Stimulated activated CD8-positive, alpha-beta memory T cell treated with anti-CD3 and anti-CD28 coated beads, Interleukin-15, amount 100 ng/mL, for 48 hours (primary cell): Measurements from ENCODE around the gene MEA1.
"Not testable (repeated sequence)": the region's sequence is repeated elsewhere in the genome, so short reads cannot be mapped to it uniquely, and the experiment has no call there.

ENCODE experiments used
- DNase-seq, 2 donors: peaks; one replicate each; pipeline ENCODE4 v3.0.0-alpha.2; 2020; ENCODE audit warnings: low read depth in 2 of 2

Gene MEA1

DNA sequence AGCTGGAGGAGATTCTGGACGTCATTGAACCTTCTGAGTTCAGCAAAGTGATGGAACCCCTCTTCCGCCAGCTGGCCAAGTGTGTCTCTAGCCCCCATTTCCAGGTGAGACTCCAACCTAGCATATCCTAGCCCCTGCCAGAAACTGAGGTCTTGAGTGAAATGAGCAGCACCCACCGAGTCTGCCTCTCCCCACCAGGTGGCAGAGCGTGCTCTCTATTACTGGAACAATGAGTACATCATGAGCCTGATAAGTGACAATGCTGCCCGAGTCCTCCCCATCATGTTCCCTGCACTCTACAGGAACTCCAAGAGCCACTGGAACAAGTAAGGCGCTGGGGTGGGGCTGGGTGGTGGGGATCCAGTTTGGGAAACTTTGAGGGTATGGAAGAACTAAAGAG is 4.6 kb downstream of the MEA1 start:
- DNase-seq, result no peak

DNA sequence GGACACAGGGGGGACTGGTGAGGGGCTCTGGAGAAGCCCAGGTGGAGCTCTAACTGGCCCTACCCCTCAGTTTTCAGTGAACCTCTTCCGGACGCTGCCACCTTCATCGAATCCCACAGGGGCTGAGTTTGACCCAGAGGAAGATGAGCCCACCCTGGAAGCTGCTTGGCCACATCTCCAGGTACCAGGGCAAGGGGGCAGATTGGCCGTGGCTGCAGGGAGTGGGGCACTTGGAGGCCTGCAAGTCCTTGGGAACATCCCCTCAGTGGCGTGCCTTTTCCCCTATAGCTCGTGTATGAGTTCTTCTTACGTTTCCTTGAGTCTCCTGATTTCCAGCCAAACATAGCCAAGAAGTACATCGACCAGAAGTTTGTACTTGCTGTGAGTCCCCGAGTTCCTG is 6.6 kb downstream of the MEA1 start:
- DNase-seq, result no peak

DNA sequence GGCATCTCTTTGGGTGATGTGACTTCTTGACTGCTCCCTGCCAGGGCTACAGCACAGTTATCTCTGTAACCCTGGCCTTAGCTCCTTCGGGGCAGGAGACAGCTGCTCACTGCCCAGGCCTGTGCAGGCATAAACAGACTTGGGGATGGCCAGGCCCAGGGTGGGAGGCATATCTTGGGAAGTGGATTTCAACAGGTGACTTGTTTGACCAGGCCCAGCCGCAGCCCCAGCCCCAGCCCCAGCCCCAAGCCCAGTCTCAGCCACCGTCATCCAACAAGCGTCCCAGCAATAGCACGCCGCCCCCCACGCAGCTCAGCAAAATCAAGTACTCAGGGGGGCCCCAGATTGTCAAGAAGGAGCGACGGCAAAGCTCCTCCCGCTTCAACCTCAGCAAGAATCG is 7.5 kb downstream of the MEA1 start:
- DNase-seq, result no peak

DNA sequence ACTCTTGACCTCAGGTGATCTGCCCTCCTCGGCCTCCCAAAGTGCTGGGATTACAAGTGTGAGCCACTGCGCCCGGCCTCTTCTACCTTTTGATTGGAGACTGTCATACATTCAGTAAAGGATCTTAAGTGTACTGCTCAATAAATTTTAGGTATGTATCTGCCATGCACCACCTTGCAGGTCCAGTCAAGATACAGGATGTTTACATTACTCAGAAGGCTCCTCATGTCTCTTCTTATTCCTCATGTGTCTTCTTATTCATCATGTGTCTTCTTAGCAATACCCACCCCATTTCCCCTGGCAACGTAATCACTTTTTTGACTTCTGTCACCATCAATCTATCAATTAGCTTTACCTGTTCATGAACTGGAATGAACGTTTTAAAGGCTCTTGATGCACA is 7.9 kb downstream of the MEA1 start:
- DNase-seq, result no peak

DNA sequence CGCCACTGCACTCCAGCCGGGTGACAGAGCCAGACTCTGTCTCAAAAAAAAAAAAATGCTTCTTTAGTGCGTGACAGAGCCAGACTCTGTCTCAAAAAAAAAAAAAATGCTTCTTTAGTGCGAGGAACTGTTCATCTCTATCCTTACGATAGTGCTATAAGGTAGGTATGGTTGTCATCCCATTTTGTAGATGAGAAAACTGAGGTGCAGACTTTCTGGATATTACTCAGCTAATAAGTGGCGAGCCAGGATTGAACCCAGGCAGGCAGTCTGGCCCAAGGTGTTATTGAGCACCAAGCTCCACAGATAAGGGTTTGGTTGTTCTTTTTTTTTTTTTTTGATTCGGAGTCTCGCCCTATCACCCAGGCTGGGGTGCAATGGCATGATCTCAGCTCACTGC is 11.9 kb downstream of the MEA1 start:
- DNase-seq, result no peak

DNA sequence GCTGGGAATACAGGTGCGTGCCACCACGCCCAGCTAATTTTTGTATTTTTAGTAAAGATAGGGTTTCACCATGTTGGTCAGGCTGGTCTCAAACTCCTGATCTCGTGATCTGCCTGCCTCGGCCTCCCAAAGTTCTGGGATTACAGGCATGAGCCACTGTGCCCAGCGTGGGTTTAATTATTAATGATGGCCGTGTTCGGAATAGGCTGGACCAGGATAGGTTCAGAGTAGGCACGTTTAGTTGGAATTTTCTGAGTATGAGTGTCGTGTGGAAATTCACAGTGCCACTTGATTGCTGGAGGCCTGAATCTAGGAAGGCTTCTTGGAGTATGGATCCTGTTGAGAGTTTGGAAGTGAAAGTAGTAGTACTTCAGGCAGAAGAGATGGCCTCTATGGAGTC is 15.5 kb downstream of the MEA1 start:
- DNase-seq, result not testable (repeated sequence)

DNA sequence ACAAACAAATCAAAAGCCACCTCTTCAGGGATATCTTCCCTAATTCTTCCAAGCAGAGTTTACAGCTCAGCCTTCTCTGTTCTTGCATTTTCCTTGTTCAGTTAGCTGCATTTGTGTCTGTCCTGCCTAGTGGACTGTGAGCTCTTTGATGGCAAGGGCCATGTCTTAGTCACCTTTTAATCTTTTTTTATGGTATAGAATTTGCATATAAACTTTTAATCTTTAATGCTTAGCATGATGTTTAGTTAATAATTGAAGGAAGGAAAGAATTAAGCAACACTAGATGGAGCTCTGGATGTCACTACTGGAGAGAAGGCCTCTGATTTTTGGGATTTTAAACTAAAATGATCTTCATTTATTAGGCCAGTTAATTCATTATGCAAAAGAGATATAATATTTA is 17.2 kb downstream of the MEA1 start:
- DNase-seq, result no peak

DNA sequence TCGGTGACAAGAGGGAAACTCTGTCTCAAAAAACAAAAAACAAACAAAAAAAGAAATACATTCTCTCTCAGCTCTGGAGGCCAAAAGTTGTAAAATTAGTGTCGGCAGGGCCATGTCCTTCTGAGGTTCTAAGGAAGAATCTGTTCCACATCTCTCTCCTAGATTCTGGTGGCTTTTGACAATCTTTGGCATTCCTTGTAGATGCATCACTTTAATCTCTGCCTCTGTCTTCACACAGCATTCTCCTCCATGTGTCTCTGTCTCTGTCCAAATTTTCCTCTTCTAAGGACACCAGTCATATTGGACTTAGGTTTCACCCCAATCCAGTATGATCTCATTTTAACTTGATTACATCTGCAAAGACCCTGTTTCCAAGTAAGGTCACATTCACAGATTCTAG is 20.3 kb downstream of the MEA1 start:
- DNase-seq, result no peak

DNA sequence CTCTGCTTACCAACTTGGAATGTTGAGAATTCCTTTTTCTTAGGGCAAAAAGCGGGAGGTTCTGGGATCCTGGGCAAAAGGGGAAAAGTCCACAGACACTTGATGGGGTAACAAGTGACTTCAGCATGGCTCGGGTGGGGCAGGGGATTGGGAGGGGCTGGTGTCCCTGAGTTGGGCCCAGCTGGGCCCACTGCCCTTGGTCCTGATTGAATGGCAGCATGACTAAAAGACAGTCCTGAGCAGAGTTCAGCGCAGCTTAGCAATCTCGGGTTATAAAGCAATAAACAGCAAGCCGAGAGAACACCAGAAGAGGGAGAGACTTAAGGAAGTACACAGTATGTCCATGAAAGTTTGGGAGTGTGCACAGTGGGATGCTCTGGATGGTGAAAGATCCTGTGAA is 23.8 kb downstream of the MEA1 start:
- DNase-seq, result no peak

DNA sequence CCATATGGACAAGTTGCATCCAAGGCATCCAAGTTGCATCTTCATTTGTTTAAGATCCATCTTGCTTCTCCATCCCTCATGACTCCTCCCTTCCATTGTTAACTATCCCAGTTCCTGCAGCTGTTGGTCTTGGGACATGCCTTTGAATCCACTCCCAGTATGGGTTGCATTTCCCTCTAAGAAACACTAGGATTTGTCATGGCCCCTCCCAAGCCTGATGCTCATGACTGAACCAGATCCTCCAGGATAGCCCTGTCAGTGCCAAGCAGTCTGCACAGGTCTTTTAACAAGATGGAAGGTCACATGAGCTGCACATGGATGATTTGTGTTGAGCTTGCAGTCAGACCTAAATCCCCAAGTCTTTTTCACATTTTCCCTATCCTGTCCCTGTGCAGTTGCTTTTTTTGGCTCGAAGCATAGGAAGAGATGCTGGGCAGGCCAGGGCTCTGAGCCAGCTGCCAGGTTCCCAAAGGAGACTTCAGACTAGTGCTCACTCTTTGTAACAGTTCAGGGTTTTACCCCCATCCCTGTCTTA is 25.2 kb downstream of the MEA1 start:
- DNase-seq, result no peak

DNA sequence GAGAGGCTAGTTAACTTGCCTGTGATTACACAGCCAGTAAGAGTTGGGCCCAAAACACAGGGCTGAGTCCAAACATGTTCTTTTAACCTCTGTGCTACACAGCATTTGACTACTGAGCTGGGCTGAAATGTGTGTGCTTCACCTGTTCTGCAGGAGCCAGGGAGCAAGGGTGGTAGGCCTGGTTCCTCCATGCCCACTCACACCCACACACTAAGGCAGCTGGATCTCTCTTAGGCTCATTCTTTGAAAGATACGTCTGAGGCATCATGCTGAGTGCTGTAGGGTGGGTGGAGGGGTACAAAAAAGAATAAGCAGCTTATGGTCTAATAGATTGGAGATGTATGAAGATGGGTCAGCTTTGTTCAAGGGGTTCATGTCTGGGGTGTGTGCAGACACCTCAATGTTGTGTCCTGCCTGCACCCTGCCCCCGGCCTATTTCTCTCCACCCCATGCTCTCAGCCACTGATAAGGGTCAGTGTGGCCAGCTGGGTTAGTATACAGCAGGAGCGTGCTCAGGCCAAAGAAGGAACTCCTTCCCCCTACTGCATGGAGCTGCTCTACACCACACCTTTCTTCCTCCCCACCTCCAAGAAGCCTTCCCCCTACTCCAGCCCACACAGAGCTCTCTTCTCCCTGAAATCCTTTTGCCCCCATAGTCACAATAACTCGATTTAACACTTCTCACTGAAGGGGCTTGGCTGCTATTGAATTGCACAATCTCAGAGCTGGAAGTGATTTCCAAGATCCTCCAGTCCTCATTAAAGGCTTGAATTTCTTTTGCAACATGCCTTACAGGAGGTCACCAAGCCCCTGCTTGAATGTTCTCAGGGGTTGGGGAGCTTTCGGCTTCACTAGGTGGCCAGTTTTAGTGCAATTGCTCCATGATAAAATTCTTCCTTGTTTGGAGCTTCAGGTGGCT is 26.0 kb downstream of the MEA1 start:
- no peak for DNase-seq

DNA sequence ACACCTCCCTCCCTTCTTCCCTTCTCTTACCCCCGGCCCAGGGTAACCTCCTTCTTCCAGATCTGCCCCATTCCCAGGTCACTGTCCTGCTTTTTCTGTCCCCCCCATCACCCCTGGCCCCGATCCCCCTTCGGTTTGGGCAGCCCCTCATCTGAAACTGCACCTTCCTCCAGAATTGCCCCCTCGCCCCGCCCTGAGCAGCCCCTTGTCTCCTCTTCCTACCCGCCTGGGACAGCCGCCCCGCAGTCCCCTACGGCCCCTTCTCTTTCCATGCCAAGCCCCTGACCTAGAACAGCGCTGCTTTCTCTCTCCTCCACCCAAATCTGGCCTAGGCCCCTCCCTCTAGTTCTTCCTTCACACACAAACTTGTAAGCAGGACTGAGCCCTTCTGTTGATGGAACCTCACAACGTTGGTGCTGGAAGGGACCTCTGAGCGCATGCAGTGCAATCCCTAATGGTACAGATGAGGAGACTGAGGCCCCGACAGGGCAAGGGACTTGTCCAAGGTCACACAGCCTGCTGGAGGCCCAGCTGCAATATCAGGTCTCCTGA is 28.7 kb downstream of the MEA1 start:
- no peak for DNase-seq

DNA sequence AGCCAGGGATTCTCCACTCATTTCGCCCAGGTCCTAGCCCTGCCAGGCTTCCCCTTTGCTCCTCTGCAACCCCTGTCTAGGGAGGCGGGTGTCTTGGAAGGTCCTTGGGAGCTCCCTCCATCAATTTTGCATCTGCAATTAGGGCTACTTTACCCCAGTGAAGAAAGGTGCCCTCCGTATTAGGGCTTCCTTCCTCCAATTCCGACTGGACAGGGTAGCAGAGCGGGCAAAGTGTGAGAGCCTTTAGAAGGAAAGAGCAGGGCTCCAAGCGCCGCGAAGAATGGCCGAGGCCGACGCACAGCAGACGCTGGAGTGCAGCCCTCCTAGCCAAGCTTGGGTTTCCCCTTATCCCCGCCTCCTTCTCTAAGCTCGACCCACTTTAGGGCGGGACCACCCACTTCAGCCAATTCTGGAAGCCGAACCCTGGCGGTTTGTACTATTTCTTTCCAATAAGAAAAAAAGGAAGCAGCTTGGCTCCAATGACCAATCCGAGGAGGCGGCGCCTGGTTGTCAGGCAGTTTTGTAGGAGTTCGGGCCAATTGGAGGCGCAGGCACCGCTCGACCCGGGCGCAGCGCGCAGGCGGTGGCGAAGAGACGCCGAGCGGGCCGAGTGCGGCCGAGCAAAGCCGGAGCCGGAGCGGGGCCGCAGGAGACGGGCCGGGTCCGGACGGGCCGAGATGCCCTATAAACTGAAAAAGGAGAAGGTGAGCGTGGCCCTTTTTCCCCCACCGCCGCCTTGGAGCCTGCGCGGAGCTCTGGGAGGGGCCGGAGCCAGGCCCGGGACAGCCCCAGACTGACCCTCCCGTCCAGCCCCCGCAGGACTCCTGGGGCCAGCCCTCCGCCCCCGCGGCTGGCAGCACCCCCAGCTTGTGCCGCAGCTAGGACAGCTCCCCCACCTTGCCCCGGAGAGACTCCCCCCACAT is 29.5 kb downstream of the MEA1 start, which contains the start of gene PPP2R5D:
Gene PPP2R5D, plus strand, starts transcription at position 570 of the 923 bp plus-strand sequence. Its CDS starts 108 bp downstream, at position 678.
- peak; percentile 94 to 95 for DNase-seq

DNA sequence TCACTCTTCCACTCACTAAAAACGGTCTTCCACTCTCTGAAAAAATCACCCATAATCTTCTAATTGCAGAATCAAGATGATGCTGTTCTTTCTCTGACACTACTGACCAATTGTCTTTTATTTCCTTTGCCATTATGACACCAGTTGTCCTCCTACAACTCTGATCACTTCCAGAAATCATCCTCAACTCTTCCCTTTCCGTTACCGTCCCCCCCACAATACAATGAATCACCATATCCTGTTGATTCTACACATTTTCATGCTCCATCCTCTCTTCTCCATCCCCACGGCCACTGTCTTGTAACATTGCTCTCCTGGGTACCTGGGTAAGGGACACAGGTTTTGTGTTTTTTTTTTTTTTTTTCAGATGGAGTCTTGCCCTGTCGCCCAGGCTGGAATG is 31.9 kb downstream of the MEA1 start:
- no peak for DNase-seq

DNA sequence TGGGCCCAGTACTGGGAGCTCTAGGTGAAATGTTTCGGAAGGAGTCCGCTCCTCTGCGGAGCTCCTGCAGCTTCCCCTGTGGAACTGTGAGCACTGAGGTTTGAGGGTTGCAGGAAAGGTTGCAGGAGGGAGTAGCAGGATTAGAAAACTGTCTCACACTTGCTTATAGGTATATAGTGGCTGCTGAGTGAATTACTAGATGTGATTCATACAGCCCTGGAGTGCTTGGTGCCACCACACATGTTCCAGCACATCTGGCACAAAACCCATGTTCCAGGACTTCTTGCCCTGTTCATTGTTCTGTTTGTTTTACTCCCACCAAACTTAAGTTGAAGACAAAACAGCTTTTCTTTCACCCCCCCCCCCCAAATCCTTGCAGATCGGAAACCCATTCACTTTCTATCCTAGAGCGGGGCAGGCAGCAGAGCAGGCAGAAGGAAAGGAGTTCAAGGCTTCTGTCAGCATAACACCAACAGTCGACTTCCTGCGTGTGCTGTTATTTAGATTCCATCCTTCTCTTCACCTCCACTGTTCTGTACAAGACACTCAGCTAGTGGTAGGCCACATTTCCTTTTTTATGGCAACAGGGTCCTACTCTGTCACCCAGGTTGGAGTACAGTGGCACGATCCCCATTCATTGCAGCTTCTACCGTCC is 34.1 kb downstream of the MEA1 start:
- no peak for DNase-seq

DNA sequence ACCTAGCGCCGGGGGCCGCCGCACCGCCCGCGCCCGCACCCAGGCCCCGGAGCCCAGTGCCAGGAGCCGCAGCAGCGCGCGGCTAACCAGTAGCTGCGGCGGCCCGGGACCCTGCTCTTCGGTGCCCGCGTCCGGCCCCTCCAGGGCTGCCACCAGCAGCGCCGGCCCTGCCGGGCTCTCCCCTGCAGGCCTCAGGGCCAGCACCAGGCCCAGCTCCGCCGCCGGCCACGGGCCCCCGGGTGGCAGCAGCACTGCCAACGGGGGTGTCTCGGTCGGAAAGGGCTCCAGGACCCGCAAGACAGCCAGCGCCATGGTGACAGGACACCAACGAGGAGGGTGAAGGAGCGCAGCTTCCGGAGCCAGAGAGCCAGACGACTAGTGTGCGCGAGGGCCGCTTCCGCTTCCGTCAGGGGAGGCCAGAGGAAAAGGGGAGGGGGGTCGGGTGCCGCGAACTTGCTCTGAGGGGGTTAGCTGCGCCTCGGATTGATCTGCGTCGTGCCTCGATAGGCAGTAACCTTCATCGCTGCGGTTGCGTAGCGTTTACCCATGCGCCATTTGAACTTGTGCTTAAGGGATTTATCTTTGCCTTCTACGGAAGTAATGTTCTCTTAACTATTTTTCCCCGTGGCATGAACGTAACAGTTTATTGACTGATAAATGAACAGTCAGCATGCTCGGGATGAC is 34.8 kb downstream of the MEA1 start, which contains the start of gene PEX6:
Gene PEX6, minus strand, starts transcription at position 343 of the 684 bp plus-strand sequence. Its CDS starts 31 bp downstream, at position 312.
- peak; percentile 88 to 91 for DNase-seq

DNA sequence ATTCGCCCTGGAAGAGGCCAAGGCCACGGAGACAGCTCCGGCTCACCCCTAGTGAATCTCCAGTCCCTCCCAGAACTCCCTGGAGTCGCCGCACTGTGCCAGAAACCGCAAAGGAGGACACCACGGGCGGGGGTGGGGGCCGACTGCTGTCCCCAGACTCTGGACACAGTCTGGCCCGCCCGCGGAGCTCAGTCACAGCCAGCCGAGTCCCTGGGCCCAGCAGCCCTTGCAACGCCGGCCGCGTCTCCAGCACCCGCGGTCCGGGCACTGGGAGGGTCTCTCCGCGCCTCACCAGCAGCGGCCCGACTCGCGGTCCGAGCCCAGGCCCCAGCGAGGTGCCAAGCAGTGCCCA is 35.3 kb downstream of the MEA1 start:
- DNase-seq, result no peak

DNA sequence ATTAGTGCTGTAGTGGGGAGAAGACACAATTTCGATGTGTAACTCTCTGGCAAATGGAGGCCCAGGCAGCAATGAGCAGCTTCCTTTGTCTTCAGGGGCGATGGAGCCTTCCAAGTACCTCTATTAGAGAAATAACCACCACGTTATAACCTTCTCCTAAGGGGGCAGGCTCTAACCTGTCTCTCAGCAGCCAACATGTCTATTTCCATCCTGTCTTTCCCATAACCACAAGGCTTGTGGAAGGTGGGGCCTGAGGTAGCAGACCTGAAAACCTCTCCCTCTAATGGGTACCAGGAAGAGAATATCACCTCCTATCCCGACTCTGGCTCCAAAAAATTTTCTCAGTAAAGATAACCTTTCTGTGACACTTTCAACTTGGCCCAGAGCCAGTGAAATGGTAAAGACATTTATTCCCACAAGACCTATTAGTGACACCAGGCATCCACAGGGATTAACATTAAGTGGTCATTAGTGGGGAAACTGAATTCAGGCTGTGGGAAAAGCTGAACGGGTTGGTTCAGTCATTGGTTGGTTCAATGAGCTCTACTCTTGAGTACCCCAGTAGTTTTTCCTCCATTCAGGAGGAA is 38.7 kb downstream of the MEA1 start:
- DNase-seq, result no peak

DNA sequence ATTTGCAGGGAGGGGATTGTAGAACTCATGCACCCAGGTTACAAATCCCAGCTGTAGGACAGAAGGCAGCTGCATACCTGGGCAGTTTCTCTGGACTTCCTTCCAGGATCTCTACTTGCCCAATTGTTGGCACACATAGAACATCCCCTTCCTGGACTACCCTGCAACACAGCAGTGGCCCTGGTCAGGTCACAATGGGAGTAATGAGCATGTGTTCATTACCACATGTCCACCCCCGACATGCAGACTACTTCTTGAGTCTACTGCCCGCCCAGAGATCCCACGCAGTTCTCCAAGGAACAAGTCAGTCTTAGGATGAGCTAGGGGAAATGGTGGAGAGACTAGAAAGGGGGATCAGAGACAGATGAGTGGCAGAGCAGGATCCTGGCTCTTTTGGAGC is 39.8 kb downstream of the MEA1 start:
- no peak for DNase-seq

DNA sequence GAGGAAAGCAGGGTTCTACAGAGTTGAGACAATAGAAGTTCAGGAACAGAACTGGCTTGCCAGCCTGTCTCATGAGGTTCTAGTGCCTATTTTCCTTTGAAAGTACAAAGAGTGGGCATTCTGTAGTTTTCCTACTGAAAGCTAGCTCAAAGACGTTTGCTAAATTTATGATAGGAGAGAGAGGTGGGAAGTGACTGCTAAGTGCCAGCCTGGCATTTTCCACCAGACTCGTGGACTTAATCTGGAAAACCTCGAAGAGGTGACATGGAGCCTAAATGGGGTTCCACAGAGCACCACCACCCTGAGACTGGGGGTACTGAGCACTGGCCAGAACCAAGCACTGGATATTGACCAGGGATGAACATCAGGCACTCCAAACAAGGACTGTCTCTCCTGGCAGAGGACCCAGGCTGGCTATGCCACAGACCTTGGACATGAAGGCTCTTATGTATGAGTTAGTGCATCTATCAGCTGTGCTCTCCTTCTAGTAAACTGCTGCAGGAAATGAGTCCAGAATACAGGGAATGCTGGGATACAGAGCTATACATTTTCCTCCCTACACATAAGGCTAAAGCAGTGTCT is 41.9 kb downstream of the MEA1 start:
- no peak for DNase-seq
